NCI-H2081 (cell line): ENCODE measurements around the gene ARHGDIA.

Experiments used
- DNase-seq, 2 experiments: peaks; one replicate each; lab custom pipeline; 2025; lab: John Stamatoyannopoulos, UW

The ARHGDIA gene

DNA sequence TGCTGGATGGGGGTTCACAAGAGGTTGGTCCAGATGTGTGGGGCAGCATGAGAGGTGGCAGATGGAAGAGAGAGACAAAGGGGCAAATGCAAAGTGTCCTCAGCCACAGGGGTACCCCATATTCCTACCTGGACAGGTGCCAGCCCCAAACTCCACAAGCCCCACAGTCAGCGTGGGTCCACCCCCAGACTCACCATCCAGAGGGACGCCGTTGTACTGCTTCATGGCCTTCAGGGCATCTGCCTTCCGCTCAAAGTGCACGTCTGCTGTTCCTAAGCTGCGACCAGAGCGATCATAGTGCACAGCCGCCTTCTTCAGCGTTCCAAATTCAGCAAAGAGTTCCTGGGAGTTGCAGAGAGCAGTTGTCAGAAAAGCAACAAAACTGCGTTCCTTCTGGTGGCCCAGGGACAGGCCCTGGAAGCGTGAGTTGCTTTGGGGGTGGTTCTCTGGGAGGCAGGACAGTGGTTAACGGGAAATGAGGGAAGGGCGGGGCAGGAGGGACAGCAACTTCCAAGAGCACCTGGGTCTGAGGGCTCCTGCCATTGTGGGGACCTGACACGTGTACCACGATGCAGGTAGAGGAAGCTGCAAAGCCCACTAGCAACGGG is 18.0 kb upstream of the ARHGDIA start:
- DNase-seq: no peak

DNA sequence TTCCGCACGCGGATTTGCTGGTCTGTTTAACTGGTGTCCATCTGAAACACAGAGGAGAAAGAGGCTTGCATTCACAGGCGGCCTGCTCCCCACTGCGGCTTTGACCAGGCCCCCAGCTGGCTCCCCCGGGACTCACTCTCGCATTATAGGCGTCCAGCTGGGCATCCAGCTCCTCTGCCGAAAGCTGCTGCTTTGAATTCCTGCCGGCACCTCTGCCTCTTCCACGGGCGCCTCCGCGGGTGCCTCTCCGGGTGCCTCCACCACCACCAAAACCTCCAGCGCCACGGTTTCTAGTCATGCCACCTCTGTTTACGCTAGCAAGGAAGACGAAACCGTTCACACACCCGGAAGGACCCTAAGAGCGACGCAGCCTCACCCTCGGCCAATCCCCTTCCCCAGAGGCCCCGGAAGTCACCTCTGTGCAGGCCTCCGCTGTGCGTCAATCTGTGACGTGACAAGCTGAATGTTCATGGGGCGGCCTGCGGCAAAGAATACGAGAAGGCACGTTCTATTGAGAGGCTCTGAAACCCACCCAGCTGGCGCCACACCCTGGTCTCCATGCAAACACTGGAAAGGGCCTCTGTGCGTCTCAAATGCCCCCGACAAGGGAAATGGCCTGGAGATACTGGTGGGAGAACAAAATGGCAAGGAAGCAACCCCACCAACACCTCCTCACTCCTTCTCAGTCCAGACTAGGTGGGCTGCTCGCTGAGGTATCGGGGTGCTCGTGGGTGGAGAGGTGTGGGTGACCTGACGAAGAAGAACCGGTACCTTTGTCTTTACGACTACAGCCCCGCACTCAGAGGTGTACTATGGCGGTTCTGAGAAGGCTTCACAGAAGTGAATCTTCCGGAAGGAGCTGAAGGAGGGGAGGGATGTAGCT is 17.2 kb upstream of the ARHGDIA start:
- DNase-seq: no peak

DNA sequence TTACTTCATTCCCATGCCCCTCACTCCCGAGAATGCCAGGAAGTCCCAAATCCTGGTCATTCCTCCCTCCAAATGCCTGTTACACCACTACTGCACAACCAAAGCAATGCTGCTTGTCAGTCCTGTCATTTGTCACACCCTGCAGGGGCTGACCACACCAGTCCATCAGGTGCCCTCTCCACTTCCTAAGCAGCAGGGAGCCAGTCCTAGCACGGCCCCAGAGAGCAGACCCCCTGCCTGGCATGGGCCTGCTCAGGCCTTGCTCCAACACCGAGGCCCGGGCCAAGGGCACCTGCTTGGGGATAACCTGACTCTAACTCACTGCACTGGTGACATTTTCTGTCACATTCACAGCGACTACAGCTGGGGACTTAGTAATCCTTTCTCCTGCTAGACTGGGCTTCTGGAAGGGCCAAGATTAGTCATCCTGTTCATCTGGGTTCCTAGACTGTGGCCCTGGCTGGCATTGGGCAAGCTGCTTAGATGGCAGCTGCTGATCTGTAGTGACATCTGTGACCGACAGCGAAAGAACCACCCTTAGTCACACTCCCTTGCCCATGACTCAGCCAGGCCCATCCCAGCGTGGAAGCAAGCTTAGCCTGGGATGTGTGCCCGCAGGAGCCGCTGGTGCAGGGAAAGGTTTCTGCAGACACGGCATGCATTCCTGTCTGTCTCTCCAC is 14.9 kb upstream of the ARHGDIA start:
- no peak for DNase-seq

DNA sequence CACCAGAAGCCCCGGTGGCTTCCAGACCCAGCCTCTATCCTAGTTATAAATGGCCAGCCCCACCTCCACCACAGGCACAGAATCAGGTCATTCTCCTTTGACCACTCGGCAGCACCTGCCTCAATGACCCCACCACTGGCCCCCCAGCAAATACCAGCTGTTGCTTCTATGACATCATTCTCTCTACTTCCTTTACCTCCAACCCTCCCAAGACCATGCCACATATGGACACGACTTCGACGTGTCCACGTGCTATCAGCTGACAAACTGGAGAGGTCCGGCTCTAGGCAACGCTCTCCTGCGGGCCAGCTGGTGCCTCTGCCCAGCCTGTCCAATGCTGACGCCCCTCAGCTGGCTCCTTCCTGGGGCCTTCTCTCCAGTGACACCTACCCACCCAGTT is 14.3 kb upstream of the ARHGDIA start:
- no peak for DNase-seq

DNA sequence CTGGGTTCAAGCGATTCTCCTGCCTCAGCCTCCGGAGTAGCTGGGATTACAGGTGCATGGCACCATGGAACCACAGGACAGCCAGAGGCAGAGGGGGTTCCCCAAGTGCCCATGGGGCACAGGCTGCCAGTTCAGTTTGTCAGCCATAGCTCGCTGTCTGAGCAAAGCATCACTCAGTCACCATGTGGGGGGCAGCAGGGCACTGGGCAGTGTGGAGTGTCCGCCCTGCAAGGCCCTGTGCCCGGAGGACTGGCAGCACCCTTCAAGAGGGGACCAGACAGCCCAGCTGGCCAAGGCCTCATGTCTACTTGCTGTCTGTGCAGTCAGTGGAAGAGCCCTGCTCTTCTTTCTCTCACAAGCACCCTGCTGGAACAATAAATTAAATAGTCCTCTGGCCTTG is 13.8 kb upstream of the ARHGDIA start:
- DNase-seq: no peak

DNA sequence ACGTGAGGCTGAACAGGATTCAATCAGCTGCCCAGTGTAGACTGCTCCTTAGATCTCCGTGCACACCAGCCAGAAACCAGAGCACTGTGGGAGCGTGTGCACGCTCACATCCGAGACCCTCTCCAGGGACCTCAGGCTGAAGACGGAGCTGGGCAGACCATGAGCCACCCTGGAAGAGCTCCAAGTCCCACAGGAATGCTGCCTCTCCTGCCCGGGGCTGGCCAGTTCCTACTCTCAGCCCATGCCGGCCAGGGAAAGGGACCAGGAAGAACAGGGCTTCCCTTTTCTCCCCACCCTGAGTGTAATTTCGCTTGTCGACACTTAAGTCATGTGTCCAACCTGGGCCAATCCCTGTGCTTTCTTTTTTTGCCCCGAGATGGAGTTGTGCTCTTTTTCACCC is 13.4 kb upstream of the ARHGDIA start:
- no peak for DNase-seq

DNA sequence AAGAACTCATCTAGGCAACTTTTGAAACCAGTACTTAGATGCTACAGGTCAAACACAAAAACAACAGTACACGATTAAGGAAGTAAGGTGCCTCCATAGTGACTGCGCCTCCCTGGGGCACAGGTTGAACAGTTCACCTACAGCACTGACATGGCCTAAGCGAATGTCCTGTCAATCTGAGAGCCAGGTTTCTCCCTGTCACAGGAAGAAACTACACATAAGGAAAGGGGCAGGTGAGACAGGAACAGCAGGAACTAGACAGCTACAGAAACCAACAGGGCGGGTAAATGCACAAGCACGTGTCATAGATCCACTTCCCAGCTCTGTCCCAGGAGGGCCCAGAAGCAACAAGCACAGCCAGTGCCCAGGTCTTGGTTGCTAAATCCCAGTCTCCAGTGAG is 8.0 kb upstream of the ARHGDIA start:
- no peak for DNase-seq

DNA sequence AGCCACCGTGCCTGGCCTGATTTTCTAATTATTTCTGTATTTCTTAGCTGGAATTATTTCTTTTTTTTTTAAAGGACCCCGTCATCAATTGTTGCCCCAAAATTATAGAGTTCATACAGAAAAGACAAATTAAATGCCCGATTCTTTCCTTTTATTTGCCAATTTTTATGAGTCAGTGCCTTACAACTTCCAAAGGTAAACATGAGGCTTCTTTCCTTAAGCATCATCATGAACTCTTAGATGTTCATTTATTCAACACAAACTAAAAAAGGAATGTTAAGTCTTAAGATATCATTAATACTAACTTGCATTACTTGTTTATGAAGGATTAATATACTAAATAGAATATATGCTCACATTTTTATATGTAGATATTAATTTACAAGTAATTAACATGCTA is 7.2 kb upstream of the ARHGDIA start:
- DNase-seq: no peak

DNA sequence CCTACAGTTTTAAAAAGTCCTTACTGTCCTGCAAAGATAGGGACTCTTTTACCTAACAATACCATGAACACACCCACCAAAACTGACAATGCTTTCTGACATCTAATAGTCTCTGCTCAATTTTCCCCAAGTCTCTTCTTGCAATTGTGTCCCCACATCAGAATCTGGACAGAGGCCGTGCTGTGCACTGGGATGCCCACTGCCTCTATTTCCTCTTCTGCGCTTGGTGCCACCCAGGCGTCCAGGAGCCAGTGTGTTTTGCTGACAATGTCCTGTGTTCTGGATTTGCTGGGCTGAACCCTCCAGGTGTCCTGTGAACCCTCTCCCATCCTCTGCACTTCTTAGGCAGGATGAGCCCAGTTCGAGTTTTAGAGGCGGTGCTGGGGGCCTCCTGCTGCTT is 6.4 kb upstream of the ARHGDIA start:
- no peak for DNase-seq

DNA sequence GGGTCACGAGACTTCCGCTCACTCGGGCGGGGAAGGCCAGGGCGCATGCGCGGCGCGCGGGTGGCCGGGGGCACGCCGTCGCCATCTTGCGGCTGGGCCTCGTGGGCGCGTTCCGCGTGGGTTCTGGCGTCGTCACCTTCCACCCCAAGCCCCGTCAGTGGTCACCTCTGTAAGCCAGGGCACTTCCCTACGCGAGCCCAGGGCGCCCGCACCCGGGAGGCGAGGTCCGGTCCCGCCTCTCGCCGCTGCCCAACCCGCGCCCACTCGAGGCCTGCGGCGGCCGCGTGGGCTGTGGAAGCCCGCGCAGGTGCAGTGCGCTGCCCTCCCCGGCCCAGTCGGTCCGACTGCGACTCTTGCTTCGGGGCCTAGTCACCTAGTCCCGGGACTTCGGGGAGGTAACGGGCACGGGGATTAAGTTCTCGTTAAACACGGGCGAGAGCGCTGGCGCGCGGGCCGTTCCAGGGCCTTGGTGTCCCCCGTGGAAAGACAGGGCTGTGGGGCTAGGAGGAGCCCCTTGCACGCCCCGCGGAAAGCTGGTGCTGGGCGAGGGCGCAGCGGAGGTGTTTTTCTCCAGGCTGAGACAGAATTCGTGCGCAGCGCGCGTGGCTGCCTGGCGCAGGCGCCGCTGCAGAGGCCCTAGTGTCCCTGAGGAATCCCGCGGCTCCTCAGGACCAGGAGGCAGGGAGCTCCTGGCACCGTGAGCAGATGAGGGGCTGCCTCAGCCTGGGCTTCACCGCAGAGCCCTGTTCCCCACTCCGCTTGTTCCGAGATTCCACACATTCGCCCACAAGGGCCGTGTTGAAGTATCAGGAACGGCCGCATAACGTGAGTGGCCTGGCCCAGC is 472 bp upstream of the ARHGDIA start:
- peak; percentile 92 to 94 for DNase-seq

DNA sequence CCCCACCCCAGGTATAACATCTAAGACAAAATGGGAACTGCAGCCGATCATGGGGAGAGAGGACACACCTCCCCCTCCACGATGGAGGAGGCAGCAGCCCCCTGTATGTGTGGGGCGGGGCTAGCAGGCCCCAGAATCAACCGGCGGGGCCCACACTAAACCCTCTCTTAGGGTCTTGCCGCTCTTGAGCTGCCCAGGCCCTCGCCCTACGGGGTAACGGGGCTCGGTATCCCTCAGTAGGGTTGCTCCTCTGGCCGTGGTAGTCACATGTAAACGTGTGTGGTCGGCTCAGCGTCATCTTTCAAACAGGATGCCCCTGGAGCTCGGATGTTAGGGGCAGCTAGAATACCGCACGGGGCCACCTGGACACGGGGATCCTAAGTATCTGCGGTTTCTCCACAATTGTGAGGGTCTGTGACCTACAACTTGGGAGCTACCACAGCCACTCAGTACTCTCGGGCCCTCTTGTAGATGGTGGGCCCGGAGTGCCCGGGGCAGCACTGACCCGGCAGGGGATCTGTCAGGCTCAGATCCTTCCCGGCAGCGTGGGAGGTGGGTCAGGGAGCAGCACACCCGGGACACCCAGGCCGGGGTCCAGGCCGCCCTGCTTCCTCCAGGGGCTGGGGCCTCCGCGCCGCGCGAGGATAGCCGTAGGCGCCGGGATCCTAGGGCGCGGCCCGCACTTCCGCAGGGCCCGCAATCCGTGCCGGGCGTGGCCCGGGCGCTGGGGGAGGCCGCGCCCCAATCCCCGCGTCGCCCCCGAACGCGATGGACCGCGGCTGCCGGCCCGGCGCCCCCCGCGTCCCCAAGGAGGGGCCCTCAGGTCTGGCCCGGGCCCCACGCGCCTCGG is 781 bp downstream of the ARHGDIA start:
- DNase-seq: peak; percentile 28 to 53

DNA sequence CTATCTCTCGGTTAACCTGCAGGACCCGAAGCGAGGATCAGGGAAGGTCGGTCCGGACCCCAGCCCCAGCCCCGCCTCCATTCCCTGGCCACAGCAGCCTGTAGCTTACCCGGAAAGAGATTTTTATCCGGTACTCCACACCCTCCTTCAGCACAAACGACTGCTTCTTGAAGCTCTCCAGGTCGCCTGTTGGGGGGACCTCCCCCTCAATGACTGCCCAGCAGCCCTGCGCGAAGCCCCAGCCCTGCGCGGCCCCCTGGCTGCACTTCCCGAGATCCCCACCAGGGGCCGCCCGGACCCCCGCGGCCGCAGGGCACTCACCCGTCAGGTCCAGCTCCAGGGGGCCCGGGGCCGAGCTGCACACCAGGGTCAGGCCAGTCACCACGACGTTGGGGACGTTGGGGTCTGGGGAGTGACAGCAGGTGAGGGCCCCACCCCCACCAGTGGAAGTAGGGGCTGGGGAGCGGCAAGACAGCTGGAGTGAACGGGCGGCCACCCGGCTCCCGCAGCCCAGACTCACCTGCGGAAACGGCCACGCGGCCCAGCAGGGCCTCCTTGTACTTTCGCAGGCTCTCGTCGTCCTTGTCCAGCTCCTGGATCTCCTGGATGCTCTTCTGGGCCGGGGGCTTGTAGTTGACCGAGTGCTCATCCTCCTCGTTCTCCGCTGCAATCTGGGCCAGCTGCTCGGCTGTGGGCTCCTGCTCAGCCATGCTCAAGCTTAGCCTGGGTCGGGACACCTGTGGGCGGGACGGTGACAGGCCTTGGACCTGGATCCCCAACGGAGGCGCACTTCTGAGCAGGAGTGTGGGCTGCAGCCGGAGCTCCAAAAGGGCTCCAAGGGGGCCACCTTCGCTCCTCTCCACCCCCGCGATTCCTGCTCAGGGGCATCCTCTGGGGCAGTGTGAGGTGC is 1.7 kb downstream of the ARHGDIA start:
- peak; percentile 30 to 41 for DNase-seq

DNA sequence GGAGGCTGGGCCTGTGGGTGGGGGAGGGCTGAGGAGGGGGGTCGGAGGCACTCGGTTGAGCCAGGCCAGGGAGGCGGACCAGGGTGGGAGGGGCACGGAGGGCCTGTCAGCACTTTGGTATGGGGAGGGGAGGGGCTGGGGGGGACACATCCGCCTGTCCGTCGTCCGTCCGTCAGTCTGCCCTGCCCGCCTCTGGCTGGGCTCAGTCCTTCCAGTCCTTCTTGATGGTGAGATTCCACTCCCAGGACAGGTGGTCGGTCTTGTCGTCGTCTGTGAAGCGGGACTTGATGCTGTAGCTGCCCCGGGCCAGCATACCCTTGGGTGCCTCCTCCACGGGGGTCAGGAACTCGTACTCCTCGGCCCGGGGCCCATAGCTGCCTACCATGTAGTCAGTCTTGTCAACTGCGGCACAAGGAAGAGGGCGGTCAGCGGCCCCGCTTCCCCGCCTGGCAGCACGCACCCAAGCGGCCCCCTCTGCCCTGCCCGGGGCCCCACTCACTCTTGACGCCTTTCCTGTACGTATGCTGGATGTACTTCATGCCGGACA is 2.4 kb downstream of the ARHGDIA start:
- DNase-seq: peak in 1 of 2 experiments; percentile 42

DNA sequence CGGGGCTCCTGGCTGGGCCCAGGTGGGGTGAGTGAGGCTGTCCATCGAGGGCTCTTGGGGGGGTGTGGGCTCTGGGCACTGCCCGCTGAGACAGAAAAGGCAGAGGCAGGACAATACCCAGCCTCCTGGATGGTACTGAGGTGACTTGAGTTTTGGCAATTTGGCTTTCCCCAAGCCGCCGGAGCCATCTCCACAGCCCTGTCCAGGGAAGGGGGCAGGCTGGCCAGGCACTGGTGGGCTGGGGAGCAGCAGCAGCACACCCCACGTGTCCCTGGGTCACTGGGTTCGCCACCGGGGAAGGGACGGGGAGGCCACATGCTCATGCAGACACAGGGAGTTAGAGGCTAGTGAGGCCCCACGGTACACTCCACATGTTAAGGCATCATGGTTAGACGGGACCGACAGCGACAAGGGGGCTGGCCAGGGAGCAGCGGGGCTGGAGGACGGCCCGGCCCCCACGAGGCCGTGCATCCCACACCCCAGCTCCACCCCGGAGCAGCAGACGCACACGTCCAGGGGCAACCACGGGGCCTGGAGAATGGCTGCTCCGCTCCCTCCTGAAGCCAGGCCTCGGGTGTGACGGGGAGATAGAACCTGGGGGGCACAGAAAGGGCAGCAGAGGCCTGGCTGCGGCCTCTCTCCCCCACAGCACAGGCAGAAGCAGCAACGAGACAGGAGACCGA is 3.0 kb downstream of the ARHGDIA start:
- DNase-seq: no peak

DNA sequence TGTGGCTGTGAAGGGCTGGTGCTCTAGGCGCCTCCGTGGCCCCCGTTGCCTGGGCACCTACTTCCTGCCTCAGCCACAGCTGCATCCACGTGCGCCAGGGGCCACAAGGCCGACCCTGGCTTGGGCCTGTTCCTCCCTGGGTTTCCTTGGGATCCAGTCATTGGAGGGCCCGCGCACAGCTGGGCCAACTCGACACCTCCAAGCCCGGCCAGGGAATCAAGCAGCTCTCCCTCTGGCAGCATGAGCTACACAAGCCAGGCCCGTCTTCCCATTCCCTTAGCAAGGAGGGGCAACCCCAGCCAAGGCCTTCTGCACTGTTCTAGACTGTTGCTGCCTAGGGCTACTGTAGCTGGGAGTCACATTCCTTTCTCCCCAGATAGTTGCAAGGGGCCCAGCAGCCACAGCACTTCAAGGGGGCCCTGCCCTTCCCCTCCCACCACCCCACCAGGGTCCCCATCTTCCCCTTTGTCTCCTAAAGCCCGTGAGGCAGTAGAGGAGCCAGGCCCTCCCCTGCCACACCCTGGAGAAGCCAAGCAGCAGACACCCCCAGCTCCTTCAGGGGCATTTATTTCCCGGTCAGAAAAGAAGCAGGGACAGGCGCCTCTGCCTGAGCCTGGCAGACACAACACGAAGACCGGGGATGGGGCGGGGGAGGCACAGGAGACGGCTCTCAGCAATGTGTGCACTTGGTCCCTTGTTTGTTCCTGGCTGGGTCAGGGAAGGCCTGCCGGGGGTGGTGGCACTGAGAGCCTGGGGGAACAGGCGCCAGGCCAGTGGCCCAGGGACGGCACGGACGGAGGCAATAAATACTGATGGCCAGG is 3.8 kb downstream of the ARHGDIA start:
- peak; percentile 30 to 57 for DNase-seq

DNA sequence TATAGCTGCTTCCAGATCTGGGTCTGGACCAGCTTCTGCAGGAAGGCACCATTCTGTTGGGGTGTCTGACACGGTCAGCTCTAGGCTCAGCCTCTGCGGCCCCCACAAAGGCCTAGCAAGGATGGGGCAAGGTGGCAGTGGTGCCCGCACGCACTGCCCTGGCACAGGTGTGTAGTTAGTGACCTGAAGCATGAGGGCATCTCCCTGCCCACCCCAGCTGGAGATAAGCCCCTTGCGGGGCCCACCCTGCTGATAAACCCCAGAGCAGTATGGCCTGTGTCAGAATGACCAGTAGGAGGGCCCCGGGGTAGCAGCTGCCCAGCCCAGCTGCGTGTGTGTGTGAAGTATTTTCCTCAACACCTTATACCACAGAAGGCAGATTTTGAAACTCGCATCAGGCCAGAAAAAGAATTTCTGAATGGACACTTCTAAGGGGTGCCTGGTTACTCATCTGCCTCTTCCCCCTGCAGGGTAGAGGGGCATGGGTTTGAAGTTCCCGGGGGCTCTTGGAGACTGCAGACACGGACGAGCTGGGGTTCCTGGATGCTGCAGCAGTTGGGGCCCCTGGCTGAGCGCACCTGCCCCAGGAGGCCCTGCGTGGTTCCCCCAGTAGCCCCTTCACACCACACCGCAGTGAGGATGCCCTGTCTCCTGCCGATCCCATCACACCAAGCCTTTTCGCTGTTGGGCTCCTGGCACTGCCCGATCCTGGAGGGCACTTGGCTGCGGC is 4.5 kb downstream of the ARHGDIA start:
- DNase-seq: no peak

DNA sequence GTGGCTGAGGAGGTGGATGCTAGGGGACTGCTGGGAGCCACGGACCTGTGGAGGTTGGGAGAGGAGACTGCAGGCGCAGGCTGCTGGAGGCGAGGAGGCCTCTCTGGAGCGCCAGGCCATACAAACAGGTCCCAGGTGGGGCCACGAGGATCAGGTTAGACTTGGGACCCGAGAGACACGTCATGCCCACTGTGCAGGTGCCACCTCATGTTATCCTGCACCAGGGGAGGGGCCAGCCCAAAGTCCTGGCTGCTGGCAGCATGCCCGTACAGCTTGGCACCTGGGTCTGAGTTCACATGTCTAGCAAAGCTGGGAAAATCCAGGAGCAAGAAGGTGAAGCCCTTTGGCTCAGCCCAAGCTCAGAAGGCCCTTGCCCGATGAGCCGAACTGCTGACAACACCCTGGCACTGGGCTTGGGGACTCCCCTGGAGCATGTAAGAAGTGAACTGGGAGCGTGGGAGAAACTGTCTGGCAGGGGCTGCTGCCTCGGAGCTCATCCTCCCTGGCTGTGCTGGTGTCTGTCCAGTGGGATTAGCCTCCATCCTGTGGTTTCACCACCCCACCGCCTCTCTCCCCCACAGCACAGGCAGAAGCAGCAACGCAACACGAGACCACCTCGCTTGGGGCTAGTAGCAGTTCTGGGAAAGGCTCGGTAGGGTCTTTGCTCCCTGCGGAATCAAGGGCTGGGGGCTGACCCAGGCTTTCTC is 5.3 kb downstream of the ARHGDIA start:
- DNase-seq: peak; percentile 66 to 78
